ENCODE results near the gene NCS1. TPM values are rescaled to one million over a fixed set of nuclear protein-coding genes. Genes with fewer than 3 reads are reported as not detected.
A peak's percentile ranks its signal among the peaks of the same experiment; 100 is the strongest.

NCS1 gene
- total and polyA plus RNA-seq, 9 of the 15 experiments (the other 6 are each of a cell fraction or from before 2014, with no cell fraction given), result 0.28 to 27.0 (median 9.6) TPM

DNA sequence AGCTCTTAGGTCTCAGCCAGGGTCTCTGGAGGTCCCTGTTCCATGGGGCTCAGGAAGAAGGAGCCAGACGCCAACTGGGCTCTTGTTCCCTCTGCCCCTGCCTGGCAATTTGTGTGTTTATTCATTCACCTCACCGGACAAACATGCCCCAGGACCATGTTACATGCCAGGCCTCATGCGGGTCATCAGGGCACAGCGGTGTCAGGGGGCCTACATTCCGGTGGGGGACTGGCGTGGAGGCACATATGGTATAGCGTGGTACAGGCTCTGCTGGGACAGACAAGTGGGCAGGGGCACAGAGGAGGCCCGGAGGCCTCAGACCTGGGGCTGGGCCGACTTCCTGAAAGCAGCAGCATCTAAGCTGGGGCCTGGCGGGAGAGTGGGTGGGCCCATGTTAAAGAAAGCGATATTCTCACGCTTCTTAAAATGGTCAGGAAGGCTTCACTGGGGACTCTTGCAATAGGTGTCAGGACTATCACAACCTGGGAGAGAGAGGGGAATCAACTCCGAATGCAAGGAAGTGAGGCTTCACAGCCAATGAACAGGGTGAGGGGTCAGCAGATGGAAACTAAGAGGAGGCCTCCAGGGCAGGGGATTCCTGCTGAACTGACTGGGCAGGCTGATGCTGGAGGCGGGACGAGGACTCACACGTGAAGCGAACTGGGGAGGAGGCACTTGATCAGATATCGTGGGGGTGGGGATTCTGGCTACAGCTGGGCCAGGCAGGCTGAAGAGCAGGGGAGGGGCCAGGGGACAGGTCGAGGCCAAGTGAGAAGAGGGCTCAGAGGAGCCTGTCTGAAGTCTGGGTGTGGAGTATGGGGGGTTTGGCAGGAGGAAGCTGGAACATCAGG, 41.9 kb downstream of the NCS1 start (continued):
- TF ChIP-seq ZNF766 (CRISPR knock-in tag; conservative IDR thresholded peaks at IDR 0.05), result no peak
- TF ChIP-seq, protein P1, sequence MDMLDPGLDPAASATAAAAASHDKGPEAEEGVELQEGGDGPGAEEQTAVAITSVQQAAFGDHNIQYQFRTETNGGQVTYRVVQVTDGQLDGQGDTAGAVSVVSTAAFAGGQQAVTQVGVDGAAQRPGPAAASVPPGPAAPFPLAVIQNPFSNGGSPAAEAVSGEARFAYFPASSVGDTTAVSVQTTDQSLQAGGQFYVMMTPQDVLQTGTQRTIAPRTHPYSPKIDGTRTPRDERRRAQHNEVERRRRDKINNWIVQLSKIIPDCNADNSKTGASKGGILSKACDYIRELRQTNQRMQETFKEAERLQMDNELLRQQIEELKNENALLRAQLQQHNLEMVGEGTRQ (CRISPR knock-in tag; IDR thresholded peaks at IDR 0.05), result peak; percentile 17; the same call in 1 of the 2 replicates
- TF ChIP-seq, protein P2, sequence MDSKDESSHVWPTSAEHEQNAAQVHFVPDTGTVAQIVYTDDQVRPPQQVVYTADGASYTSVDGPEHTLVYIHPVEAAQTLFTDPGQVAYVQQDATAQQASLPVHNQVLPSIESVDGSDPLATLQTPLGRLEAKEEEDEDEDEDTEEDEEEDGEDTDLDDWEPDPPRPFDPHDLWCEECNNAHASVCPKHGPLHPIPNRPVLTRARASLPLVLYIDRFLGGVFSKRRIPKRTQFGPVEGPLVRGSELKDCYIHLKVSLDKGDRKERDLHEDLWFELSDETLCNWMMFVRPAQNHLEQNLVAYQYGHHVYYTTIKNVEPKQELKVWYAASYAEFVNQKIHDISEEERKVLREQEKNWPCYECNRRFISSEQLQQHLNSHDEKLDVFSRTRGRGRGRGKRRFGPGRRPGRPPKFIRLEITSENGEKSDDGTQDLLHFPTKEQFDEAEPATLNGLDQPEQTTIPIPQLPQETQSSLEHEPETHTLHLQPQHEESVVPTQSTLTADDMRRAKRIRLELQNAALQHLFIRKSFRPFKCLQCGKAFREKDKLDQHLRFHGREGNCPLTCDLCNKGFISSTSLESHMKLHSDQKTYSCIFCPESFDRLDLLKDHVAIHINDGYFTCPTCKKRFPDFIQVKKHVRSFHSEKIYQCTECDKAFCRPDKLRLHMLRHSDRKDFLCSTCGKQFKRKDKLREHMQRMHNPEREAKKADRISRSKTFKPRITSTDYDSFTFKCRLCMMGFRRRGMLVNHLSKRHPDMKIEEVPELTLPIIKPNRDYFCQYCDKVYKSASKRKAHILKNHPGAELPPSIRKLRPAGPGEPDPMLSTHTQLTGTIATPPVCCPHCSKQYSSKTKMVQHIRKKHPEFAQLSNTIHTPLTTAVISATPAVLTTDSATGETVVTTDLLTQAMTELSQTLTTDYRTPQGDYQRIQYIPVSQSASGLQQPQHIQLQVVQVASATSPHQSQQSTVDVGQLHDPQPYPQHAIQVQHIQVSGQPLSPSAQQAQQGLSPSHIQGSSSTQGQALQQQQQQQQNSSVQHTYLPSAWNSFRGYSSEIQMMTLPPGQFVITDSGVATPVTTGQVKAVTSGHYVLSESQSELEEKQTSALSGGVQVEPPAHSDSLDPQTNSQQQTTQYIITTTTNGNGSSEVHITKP (IDR thresholded peaks at IDR 0.05; ENCODE audit: partially characterized antibody), result peak; percentile 51
- 0 out of 2 replicates have a peak, but pooled peaks have one; percentile 11 for TF ChIP-seq JUND (IDR thresholded peaks at IDR 0.05; ENCODE audit: borderline replicate concordance, low read depth, low read length)
- TF ChIP-seq JUND (tag; IDR thresholded peaks at IDR 0.05; ENCODE audit: borderline replicate concordance, low read depth, low read length), result no peak
- TF ChIP-seq SMARCA4 (IDR thresholded peaks at IDR 0.05), result 0 out of 2 replicates have a peak, but pooled peaks have one; percentile 17
- TF ChIP-seq MED1 (CRISPR knock-in tag; IDR thresholded peaks at IDR 0.05; ENCODE audit: borderline replicate concordance), result no peak

Data from K562 (cell line).